H1 (cell line): ENCODE measurements around the gene HELZ2. TPM values are rescaled to one million over a fixed set of nuclear protein-coding genes. Genes with fewer than 3 reads are reported as not detected.
A peak's percentile ranks its signal among the peaks of the same experiment; 100 is the strongest.

Experiments
- CTCF ChIA-PET: fragments of 300-600 bp; sonication (Branson Sonifier 250); formaldehyde crosslinking; loops from one replicate; lab custom pipeline; 2021; ENCODE audit not compliant: partially characterized antibody; lab: Charles Lee
- POLR2A ChIA-PET: fragments of 300-600 bp; sonication (Branson Sonifier 250); formaldehyde crosslinking; loops from one replicate; lab custom pipeline; 2021; ENCODE audit warnings: inconsistent platforms; ENCODE audit not compliant: partially characterized antibody; lab: Charles Lee
- DNase-seq, 2 experiments: peaks; one replicate each; pipeline versions ENCODE4 v3.0.0 to v3.0.0-alpha.2; 2010 to 2022; ENCODE audit warnings: low spot score in 2 of 2, low read depth in 1 of 2, mixed read lengths in 1 of 2
- FAIRE-seq: peaks from 2 replicates; lab custom pipeline; 2011; peaks lifted over from hg19 to GRCh38; lab: Jason Lieb, UNC
- H2AFZ ChIP-seq: 2 replicates; pipeline ENCODE4 v1.8.1; 2012; ENCODE audit warnings: low read length, inconsistent platforms
- H2AK5ac ChIP-seq: 2 replicates; pipeline ENCODE4 v1.6.1; 2013; ENCODE audit warnings: low read depth, low read length
- H2BK120ac ChIP-seq: replicated peaks from 2 replicates; pipeline ENCODE3; 2013; ENCODE audit warnings: low read depth, low read length, inconsistent platforms
- H2BK12ac ChIP-seq: 2 replicates; pipeline ENCODE4 v1.6.1; 2013; ENCODE audit warnings: low read depth, low read length
- H2BK15ac ChIP-seq: 2 replicates; pipeline ENCODE4 v1.6.1; 2013; ENCODE audit warnings: low read length
- H2BK20ac ChIP-seq: 2 replicates; pipeline ENCODE4 v1.6.1; 2013; ENCODE audit warnings: low read length
- H2BK5ac ChIP-seq: 2 replicates; pipeline ENCODE4 v1.6.1; 2013; ENCODE audit warnings: low read depth, low read length
- H3K14ac ChIP-seq: 2 replicates; pipeline ENCODE4 v1.6.1; 2013; ENCODE audit warnings: inconsistent platforms; ENCODE audit not compliant: insufficient read length
- H3K18ac ChIP-seq: 2 replicates; pipeline ENCODE4 v1.6.1; 2013; ENCODE audit warnings: low read length; ENCODE audit errors: extremely low read depth
- H3K23ac ChIP-seq: 2 replicates; pipeline ENCODE4 v1.6.1; 2013; ENCODE audit warnings: inconsistent platforms; ENCODE audit not compliant: insufficient read length
- H3K23me2 ChIP-seq: 2 replicates; pipeline ENCODE4 v1.6.1; 2013; ENCODE audit warnings: low read depth, low read length
- H3K27ac ChIP-seq: 2 replicates; pipeline ENCODE4 v1.6.1; 2011; ENCODE audit warnings: low read depth, low read length, inconsistent platforms
- H3K27me3 ChIP-seq, 4 experiments: replicated peaks in 1 of 4; 1 replicate in 1 of 4; 2 replicates in 3 of 4; pipeline versions ENCODE4 v1.6.1 to v1.8.1; 2011 to 2013; ENCODE audit warnings: low read length in 3 of 4, mild to moderate bottlenecking in 3 of 4, inconsistent platforms in 2 of 4, mixed read lengths in 2 of 4, moderate library complexity in 1 of 4; ENCODE audit not compliant: control insufficient read depth in 3 of 4, insufficient read depth in 3 of 4; ENCODE audit errors: extremely low read depth in 1 of 4
- H3K36me3 ChIP-seq, 4 experiments: 2 replicates each; pipeline versions ENCODE4 v1.6.1 to v1.8.1; 2011 to 2013; ENCODE audit warnings: mild to moderate bottlenecking in 4 of 4, low read length in 3 of 4, moderate library complexity in 2 of 4, control low read depth in 1 of 4, inconsistent platforms in 1 of 4; ENCODE audit not compliant: insufficient read depth in 4 of 4, control insufficient read depth in 2 of 4
- H3K4ac ChIP-seq: replicated peaks from 2 replicates; pipeline ENCODE3; 2013; ENCODE audit warnings: low read length, low read depth, mixed read lengths, inconsistent platforms; ENCODE audit not compliant: insufficient read length
- H3K4me1 ChIP-seq, 4 experiments: replicated peaks in 1 of 4; 1 replicate in 1 of 4; 2 replicates in 3 of 4; pipeline versions ENCODE4 v1.6.1 to v1.8.1; 2011 to 2013; ENCODE audit warnings: low read length in 3 of 4, inconsistent platforms in 2 of 4, mixed read lengths in 1 of 4; ENCODE audit not compliant: insufficient read depth in 4 of 4, control insufficient read depth in 3 of 4
- H3K4me2 ChIP-seq, 2 experiments: 2 replicates each; pipeline versions ENCODE4 v1.6.1 to v1.8.1; 2011 to 2013; ENCODE audit warnings: low read depth in 2 of 2, low read length in 2 of 2, control low read depth in 1 of 2, inconsistent platforms in 1 of 2, mild to moderate bottlenecking in 1 of 2; ENCODE audit not compliant: insufficient read depth in 1 of 2
- H3K4me3 ChIP-seq, 4 experiments: fragments of 200-600, 300-600 bp in 1 of 4; sonication (generic), shearing (Covaris generic), sonication (Bioruptor Twin) in 1 of 4; 2 replicates each; pipeline versions ENCODE4 v1.5.1 to v1.8.1; 2011 to 2016; ENCODE audit warnings: low read length in 4 of 4, low read depth in 3 of 4, control low read depth in 2 of 4, inconsistent platforms in 2 of 4, mild to moderate bottlenecking in 2 of 4, mixed read lengths in 1 of 4, moderate library complexity in 1 of 4; ENCODE audit not compliant: insufficient read depth in 2 of 4; ENCODE audit errors: extremely low read depth in 1 of 4
- H3K56ac ChIP-seq: replicated peaks from 2 replicates; pipeline ENCODE3; 2013; ENCODE audit warnings: low read depth, mild to moderate bottlenecking, mixed read lengths, low read length, inconsistent platforms; ENCODE audit not compliant: insufficient read length
- H3K79me1 ChIP-seq: 2 replicates; pipeline ENCODE4 v1.6.1; 2013; ENCODE audit warnings: low read depth, low read length, control low read depth
- H3K79me2 ChIP-seq, 2 experiments: 2 replicates each; pipeline versions ENCODE4 v1.6.1 to v1.8.1; 2012 to 2013; ENCODE audit warnings: low read length in 2 of 2, mild to moderate bottlenecking in 2 of 2, inconsistent platforms in 1 of 2; ENCODE audit not compliant: insufficient read depth in 2 of 2, control insufficient read depth in 1 of 2
- H3K9ac ChIP-seq, 4 experiments: replicated peaks in 1 of 4; 1 replicate in 1 of 4; 2 replicates in 3 of 4; pipeline versions ENCODE4 v1.6.1 to v1.8.1; 2011 to 2013; ENCODE audit warnings: low read depth in 3 of 4, low read length in 3 of 4, control low read depth in 2 of 4, mild to moderate bottlenecking in 2 of 4, moderate library complexity in 2 of 4, inconsistent platforms in 1 of 4; ENCODE audit errors: extremely low read depth in 1 of 4
- H3K9me3 ChIP-seq, 2 experiments: 2 replicates each; pipeline versions ENCODE4 v1.6.1 to v1.8.1; 2012 to 2013; ENCODE audit warnings: mild to moderate bottlenecking in 2 of 2, moderate library complexity in 2 of 2, control low read depth in 1 of 2, inconsistent platforms in 1 of 2, low read depth in 1 of 2, low read length in 1 of 2, mixed read lengths in 1 of 2; ENCODE audit not compliant: insufficient read depth in 2 of 2
- H4K20me1 ChIP-seq, 2 experiments: replicated peaks in 1 of 2; 2 replicates each; pipeline versions ENCODE3 to v1.8.1; 2011 to 2013; ENCODE audit warnings: inconsistent platforms in 2 of 2, low read length in 2 of 2, mild to moderate bottlenecking in 1 of 2; ENCODE audit not compliant: insufficient read depth in 2 of 2, control insufficient read depth in 1 of 2
- H4K5ac ChIP-seq: 2 replicates; pipeline ENCODE4 v1.6.1; 2013; ENCODE audit warnings: low read length, low read depth, mixed read lengths, inconsistent platforms; ENCODE audit not compliant: insufficient read length
- H4K8ac ChIP-seq: 2 replicates; pipeline ENCODE4 v1.8.0; 2013; ENCODE audit warnings: mild to moderate bottlenecking, moderate library complexity, low read length, inconsistent platforms; ENCODE audit not compliant: insufficient read depth; ENCODE audit errors: extremely low read depth
- H4K91ac ChIP-seq: replicated peaks from 2 replicates; pipeline ENCODE3; 2013; ENCODE audit warnings: low read length, mixed read lengths, inconsistent platforms; ENCODE audit not compliant: insufficient read length
- CBX8 ChIP-seq: fragments of 300-800, 300-1000 bp; sonication (generic); IDR thresholded peaks from 2 replicates; pipeline ENCODE4 v1.7.1; 2016; ENCODE audit warnings: low read depth, low read length, borderline replicate concordance
- CEBPB ChIP-seq: IDR thresholded peaks from 2 replicates; pipeline ENCODE4 v1.6.1; 2012; ENCODE audit warnings: low read depth, low read length
- PHF8 ChIP-seq: fragments of 200-600 bp; sonication (generic); conservative IDR thresholded peaks from 2 replicates; pipeline ENCODE4 v1.7.1; 2012; ENCODE audit warnings: low read depth, mild to moderate bottlenecking, inconsistent platforms, low read length, moderate library complexity
- ZNF274 ChIP-seq: IDR thresholded peaks from 2 replicates; pipeline ENCODE4 v1.7.0; 2012; ENCODE audit warnings: low read length, borderline replicate concordance; ENCODE audit errors: extremely low read depth
- WGBS, 2 experiments: shearing (Covaris generic) in 1 of 2; methylation state at CpG; one replicate each; pipeline versions ENCODE4 v1.1.6 to v1.1.7; 2013 to 2015; ENCODE audit warnings: low lambda C conversion rate in 2 of 2, mixed read lengths in 2 of 2, inconsistent platforms in 1 of 2, low coverage in 1 of 2, missing lambda C conversion rate in 1 of 2; ENCODE audit not compliant: insufficient replicate concordance in 2 of 2, insufficient coverage in 1 of 2, insufficient read length in 1 of 2; ENCODE audit errors: extremely low coverage in 1 of 2, missing lambda C conversion rate in 1 of 2; 5-methylcytosine and 5-hydroxymethylcytosine counted together
- polyA plus RNA-seq, 7 experiments: library from polyadenylated mRNA; depleted of rRNA in 3 of 7; stranded (reverse) in 5 of 7; unstranded in 2 of 7; fragments of >200 nt in 5 of 7; fragments of 200-250 nt in 2 of 7; gene quantifications; 1 replicate in 5 of 7; 2 replicates in 1 of 7; 4 replicates in 1 of 7; pipeline versions ENCODE4 v1.2.1 to v1.2.3, GENCODE V29; 2011 to 2013; ENCODE audit warnings: missing spikeins in 2 of 7, mixed read lengths in 2 of 7
- total RNA-seq: library from RNA; stranded (reverse); fragmentation: NEBNext Ultra II Directional; extraction: Animal tissue kit (Norgen Biotek cat#: 25700); gene quantifications from 2 replicates; pipeline ENCODE4 v1.2.1, GENCODE V29; 2021

Gene HELZ2
- total and polyA plus RNA-seq, 2 of the 8 experiments (the other 6 are each of a cell fraction or from before 2014, with no cell fraction given): 7.9 to 17.5 TPM

- H3K79me1 ChIP-seq: no peaks in the 10 kb centered on the region
- 0 out of 2 replicates have a peak overlapping the region, but pooled peaks have one; percentile 68 for H2BK12ac ChIP-seq
- no peak overlapping the region for H3K4ac ChIP-seq
- H3K27me3 ChIP-seq: no peaks in the 10 kb centered on the region; a peak in 1 of 7 replicates
- DNase-seq: no peak
- H4K20me1 ChIP-seq: peaks cover 0 to 3% of the 10 kb centered on the region in 2 experiments
- no peak overlapping the region for H3K4me3 ChIP-seq
- no peaks in the 10 kb centered on the region; the same call in 1 of the 2 replicates for H3K23me2 ChIP-seq
- H2BK15ac ChIP-seq: peak overlapping the region; percentile 72; the same call in 1 of the 2 replicates
- ChIA-PET CTCF (interaction anchor here (0.6 to 1.5 kb wide), 6 partner anchors 11 to 50 kb away, joined by 3 to 4 read pairs (median 3); partner anchors contain the start of gene PTK6), POLR2A (interaction anchor here (1.0 to 3.0 kb wide), 4 partner anchors 10 to 45 kb away, joined by 3 to 12 read pairs (median 3); no protein-coding TSS in a partner anchor)
- no peak for FAIRE-seq
- H4K91ac ChIP-seq: peak overlapping the region; percentile 69
- H3K9me3 ChIP-seq: no peaks in the 10 kb centered on the region
- H4K5ac ChIP-seq: no peak overlapping the region
- peaks cover 0 to 6% (median 6%) of the 10 kb centered on the region in 4 experiments; a peak in 6 of 7 replicates for H3K4me1 ChIP-seq
- TF ChIP-seq ZNF274 (no peak), PHF8 (no peak), CEBPB (peak; percentile 37; the same call in 1 of the 2 replicates), CBX8 (no peak)
- no peak overlapping the region for H3K23ac ChIP-seq
- WGBS, 2 experiments: 86% methylated on average over 28 of the region's 28 CpGs; no CpG with 5 or more reads in 1 of the 2 experiments
- H2AK5ac ChIP-seq: 0 out of 2 replicates have a peak overlapping the region, but pooled peaks have one; percentile 39
- no peak overlapping the region for H2AFZ ChIP-seq
- peak overlapping the region; percentile 85 for H4K8ac ChIP-seq
- H3K4me2 ChIP-seq: peak overlapping the region; percentile 63 to 77; a peak in 1 of 4 replicates
- no peak overlapping the region for H3K9ac ChIP-seq
- H3K14ac ChIP-seq: no peak overlapping the region
- no peaks in the 10 kb centered on the region for H3K79me2 ChIP-seq
- no peak overlapping the region for H3K18ac ChIP-seq
- no peak overlapping the region for H2BK5ac ChIP-seq
- H3K27ac ChIP-seq: no peak overlapping the region
- H2BK120ac ChIP-seq: no peak overlapping the region
- no peaks in the 10 kb centered on the region for H3K36me3 ChIP-seq
- no peak overlapping the region for H3K56ac ChIP-seq
- peak overlapping the region; percentile 61; the same call in 1 of the 2 replicates for H2BK20ac ChIP-seq
Observed at GRCh38 chr20:63574829-63575743, 1.0 kb upstream of the HELZ2 start.
